Prostate gland (tissue), 2 donors: Measurements from ENCODE around the gene LRCH4.

Experiments
- CTCF ChIP-seq, 4 experiments: fragments of 200-600 bp in 2 of 4; fragments of 450-650 bp in 2 of 4; sonication (generic) in 2 of 4; IDR thresholded peaks; 1 replicate in 3 of 4; 2 replicates in 1 of 4; pipeline ENCODE4 v1.5.1; 2016 to 2019; ENCODE audit warnings: antibody characterized with exemption in 4 of 4, mild to moderate bottlenecking in 2 of 4, moderate library complexity in 2 of 4
- POLR2A ChIP-seq: fragments of 450-650 bp; IDR thresholded peaks from one replicate; pipeline ENCODE4 v1.6.1; 2016; ENCODE audit warnings: antibody characterized with exemption, mild to moderate bottlenecking
- POLR2AphosphoS5 ChIP-seq: sonication (generic); formaldehyde crosslinking; IDR thresholded peaks from one replicate; pipeline ENCODE4 v1.6.1; 2017; ENCODE audit warnings: antibody characterized with exemption

DNA sequence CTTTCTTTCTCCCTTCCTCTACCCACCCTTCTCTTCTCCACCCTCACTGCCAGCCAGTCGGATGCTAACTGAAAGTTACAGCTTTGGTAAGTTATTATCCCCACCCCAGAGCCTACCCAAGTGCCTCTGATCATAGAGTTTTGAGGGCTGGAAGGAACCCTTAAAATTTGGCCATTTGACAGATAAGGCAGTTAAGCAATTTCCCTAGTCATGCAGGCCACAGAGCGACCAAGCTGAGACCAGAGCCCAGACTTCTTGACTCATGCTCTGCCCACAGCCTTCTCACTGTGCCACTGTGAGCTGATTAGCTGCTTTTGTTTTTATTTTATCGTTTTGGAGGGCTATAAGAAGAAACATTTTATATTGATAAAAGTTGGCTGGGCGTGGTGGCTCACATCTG, 29.4 kb downstream of the LRCH4 start:
- TF ChIP-seq CTCF (IDR thresholded peaks at IDR 0.05) (no peak), POLR2AphosphoS5 (no peak), POLR2A (no peak)
